Panc1 (cell line): Measurements from ENCODE around the gene LIX1L. TPM values are rescaled to one million over a fixed set of nuclear protein-coding genes. Genes with fewer than 3 reads are reported as not detected.
A peak's percentile ranks its signal among the peaks of the same experiment; 100 is the strongest.

Source experiments
- ATAC-seq: fragments of 200-7000 bp; cut with Tn5 transposase; 2 replicates; pipeline ENCODE4 v1.9.1; 2020; ENCODE audit warnings: mild to moderate bottlenecking, moderate library complexity
- Bru-seq: library from RNA; stranded (reverse); fragments of 400-500 nt; gene quantifications from one replicate; lab custom pipeline; 2021; lab: Mats Ljungman, UMichigan
- BruChase-seq, 2 experiments: library from RNA; stranded (reverse); fragments of 400-500 nt; gene quantifications; one replicate each; lab custom pipeline; 2021; lab: Mats Ljungman, UMichigan
- BruUV-seq: library from RNA; stranded (reverse); fragments of 400-500 nt; replicated peaks from 2 replicates; lab custom pipeline; 2021; lab: Mats Ljungman, UMichigan
- CTCF ChIA-PET: fragments of 300-600 bp; sonication (Branson Sonifier 250); formaldehyde crosslinking; loops from one replicate; lab custom pipeline; 2022; ENCODE audit warnings: antibody characterized with exemption; lab: Charles Lee
- POLR2A ChIA-PET: fragments of 300-600 bp; sonication (Branson Sonifier 250); formaldehyde crosslinking; loops from one replicate; lab custom pipeline; 2022; ENCODE audit warnings: antibody characterized with exemption; lab: Charles Lee
- DNase-seq: peaks from one replicate; pipeline ENCODE4 v3.0.0-alpha.2; 2010; ENCODE audit warnings: low read depth, low spot score
- H3K27ac ChIP-seq: 2 replicates; pipeline ENCODE4 v1.5.1; 2011; ENCODE audit warnings: mild to moderate bottlenecking, low read length, inconsistent platforms
- H3K27me3 ChIP-seq: fragments of 200-500 bp; sonication (Bioruptor generic); 2 replicates; pipeline ENCODE4 v1.6.0; 2014; ENCODE audit warnings: low read length, inconsistent platforms; ENCODE audit not compliant: control insufficient read depth, insufficient read depth
- H3K36me3 ChIP-seq: fragments of 200-500 bp; sonication (Bioruptor generic); 2 replicates; pipeline ENCODE4 v1.5.1; 2014; ENCODE audit warnings: inconsistent platforms, mild to moderate bottlenecking, low read length, moderate library complexity; ENCODE audit not compliant: control insufficient read depth, insufficient read depth
- H3K4me1 ChIP-seq: 2 replicates; pipeline ENCODE4 v1.5.1; 2011; ENCODE audit warnings: inconsistent platforms, mild to moderate bottlenecking, low read length, moderate library complexity; ENCODE audit not compliant: control insufficient read depth, insufficient read depth
- H3K4me3 ChIP-seq, 2 experiments: 2 replicates each; pipeline ENCODE4 v1.5.1; 2011 to 2012; ENCODE audit warnings: low read depth in 2 of 2, low read length in 2 of 2, mild to moderate bottlenecking in 2 of 2, inconsistent platforms in 1 of 2, moderate library complexity in 1 of 2
- H3K9me3 ChIP-seq: fragments of 200-500 bp; sonication (Bioruptor generic); 2 replicates; pipeline ENCODE4 v1.5.1; 2014; ENCODE audit warnings: low read depth, mild to moderate bottlenecking, inconsistent platforms, low read length, moderate library complexity; ENCODE audit not compliant: control insufficient read depth, insufficient read depth
- CTCF ChIP-seq: fragments of 450-650 bp; IDR thresholded peaks from 2 replicates; pipeline ENCODE4 v1.5.1; 2017; ENCODE audit warnings: mild to moderate bottlenecking
- POLR2AphosphoS5 ChIP-seq: IDR thresholded peaks from 2 replicates; pipeline ENCODE4 v1.6.1; 2012; ENCODE audit warnings: mild to moderate bottlenecking, low read depth, low read length, moderate library complexity
- SIN3A ChIP-seq: IDR thresholded peaks from 2 replicates; pipeline ENCODE4 v1.6.1; 2012; ENCODE audit warnings: low read depth, mild to moderate bottlenecking, low read length, moderate library complexity, borderline replicate concordance; ENCODE audit not compliant: insufficient read depth
- TCF7L2 ChIP-seq: IDR thresholded peaks from 2 replicates; pipeline ENCODE4 v1.6.1; 2011; ENCODE audit warnings: mild to moderate bottlenecking, low read depth, low read length, inconsistent platforms
- in situ Hi-C: cut with HindIII; loops from 2 replicates; pipeline ENCODE4 v1.10.0; 2016; ENCODE audit warnings: low sequenced_read_pairs, low pct_unique_long_range_greater_than_20kb
- intact Hi-C: fragments of 100-400 bp; cut with micrococcal nuclease; formaldehyde crosslinking; loops from one replicate; pipeline ENCODE4 v1.10.0; 2022; ENCODE audit not compliant: unreplicated experiment
- long read RNA-seq: library from polyadenylated mRNA; unstranded; transcript quantifications from one replicate; pipeline ENCODE4 v2.0.0, GENCODE V29; 2021; ENCODE audit not compliant: unreplicated experiment
- polyA plus RNA-seq: library from polyadenylated mRNA; unstranded; fragments of >200 nt; gene quantifications from one replicate; pipeline ENCODE4 v1.2.1, GENCODE V29; 2012; ENCODE audit warnings: missing spikeins; ENCODE audit not compliant: insufficient read length
- total RNA-seq: library from RNA; stranded (reverse); gene quantifications from one replicate; pipeline ENCODE4 v1.2.1, GENCODE V29; 2021; ENCODE audit not compliant: unreplicated experiment
- TF ChIP-seq, protein P1 (sequence below), 2 experiments: IDR thresholded peaks; 2 replicates each; pipeline ENCODE4 v1.6.1; 2011 to 2012; ENCODE audit warnings: low read depth in 2 of 2, control low read depth in 1 of 2, low read length in 1 of 2, mild to moderate bottlenecking in 1 of 2, moderate library complexity in 1 of 2; ENCODE audit not compliant: insufficient read depth in 1 of 2

Gene LIX1L
- total RNA-seq (23.3 TPM), Bru-seq, nascent RNA (percentile 65 among the genes with signal in this experiment), BruChase-seq, experiment 1, labeled RNA remaining after a 2-hour chase (percentile 81 among the genes with signal in this experiment), BruChase-seq, experiment 2, labeled RNA remaining after a 6-hour chase (percentile 91 among the genes with signal in this experiment)
- 8.6 TPM for polyA plus RNA-seq
- long read RNA-seq, partial matches to known transcripts, result 4 of 16 reads
- long read RNA-seq, other reads (novel, unspliced or antisense), result 9 of 16 reads

DNA sequence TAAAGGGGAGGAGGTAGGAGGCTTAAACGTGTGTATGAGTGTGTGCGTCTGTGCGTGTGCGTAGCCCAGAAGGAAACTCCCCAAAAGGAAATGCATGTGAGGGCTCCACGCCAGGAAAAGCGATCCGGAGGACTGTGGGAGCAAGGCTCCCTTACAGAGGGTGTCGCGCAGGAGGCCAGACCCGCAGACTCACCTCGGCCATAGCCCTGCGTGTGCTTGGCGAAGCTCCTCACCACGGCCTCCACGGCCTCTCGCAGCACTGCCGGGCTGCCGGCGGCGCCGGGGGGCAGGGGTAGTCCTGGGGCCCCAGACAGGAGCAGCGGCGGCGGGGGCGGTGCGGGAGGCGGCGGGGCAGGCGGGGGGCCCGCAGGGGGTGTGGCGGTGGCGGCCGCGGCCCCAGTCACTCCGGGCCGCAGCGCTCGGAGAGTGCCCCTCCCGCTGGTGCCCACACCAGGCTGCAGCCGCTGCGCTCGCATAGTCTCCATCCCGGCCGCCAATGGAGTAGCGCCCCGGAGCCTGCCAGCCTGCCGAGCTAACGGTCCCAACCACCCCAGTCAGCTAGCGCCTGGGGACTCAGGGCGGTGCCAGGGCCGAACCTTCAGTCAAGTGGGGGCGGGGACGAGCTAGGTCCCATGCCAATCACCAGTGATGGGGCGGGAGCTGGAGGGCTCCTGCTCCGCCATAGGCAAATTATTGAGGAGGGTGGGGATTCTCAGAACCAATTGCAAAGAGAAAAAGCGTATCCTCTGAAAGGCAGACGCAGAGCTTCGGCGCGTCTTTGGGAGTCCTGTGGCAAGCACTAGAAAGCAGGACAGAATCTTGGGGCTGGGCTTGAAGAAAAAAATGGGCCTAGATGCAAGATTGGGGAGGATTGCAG is at the start of gene LIX1L:
LIX1L (minus strand) TSS at position 575 of the 877 bp plus-strand sequence; CDS start at position 485, 90 bp downstream.
- no peaks in the 10 kb centered on the region for H3K36me3 ChIP-seq
- H3K9me3 ChIP-seq, result no peaks in the 10 kb centered on the region
- DNase-seq (no peak), ATAC-seq (peak; percentile 87)
- no TSS peak for BruUV-seq
- H3K4me3 ChIP-seq, result peak within 1 kb of the TSS; percentile 70 to 87
- in situ Hi-C loops, result no loop called here
- CTCF ChIA-PET, result interaction anchor here (0.5 to 1.6 kb wide), 3 partner anchors 9 to 66 kb away, joined by 3 to 4 read pairs (median 3); no protein-coding TSS in a partner anchor
- intact Hi-C loops, result no loop called here
- POLR2A ChIA-PET, result interaction anchor here (0.5 to 1.4 kb wide), 3 partner anchors 13 to 54 kb away, joined by 3 to 9 read pairs (median 6); partner anchors contain the start of gene RBM8A
- H3K4me1 ChIP-seq, result peaks cover 38% of the 10 kb centered on the region
- H3K27ac ChIP-seq, result peak within 1 kb of the TSS; percentile 98
- no peaks in the 10 kb centered on the region for H3K27me3 ChIP-seq
- no peak for TF ChIP-seq TCF7L2
- no peak for TF ChIP-seq CTCF
- TF ChIP-seq, protein P1, sequence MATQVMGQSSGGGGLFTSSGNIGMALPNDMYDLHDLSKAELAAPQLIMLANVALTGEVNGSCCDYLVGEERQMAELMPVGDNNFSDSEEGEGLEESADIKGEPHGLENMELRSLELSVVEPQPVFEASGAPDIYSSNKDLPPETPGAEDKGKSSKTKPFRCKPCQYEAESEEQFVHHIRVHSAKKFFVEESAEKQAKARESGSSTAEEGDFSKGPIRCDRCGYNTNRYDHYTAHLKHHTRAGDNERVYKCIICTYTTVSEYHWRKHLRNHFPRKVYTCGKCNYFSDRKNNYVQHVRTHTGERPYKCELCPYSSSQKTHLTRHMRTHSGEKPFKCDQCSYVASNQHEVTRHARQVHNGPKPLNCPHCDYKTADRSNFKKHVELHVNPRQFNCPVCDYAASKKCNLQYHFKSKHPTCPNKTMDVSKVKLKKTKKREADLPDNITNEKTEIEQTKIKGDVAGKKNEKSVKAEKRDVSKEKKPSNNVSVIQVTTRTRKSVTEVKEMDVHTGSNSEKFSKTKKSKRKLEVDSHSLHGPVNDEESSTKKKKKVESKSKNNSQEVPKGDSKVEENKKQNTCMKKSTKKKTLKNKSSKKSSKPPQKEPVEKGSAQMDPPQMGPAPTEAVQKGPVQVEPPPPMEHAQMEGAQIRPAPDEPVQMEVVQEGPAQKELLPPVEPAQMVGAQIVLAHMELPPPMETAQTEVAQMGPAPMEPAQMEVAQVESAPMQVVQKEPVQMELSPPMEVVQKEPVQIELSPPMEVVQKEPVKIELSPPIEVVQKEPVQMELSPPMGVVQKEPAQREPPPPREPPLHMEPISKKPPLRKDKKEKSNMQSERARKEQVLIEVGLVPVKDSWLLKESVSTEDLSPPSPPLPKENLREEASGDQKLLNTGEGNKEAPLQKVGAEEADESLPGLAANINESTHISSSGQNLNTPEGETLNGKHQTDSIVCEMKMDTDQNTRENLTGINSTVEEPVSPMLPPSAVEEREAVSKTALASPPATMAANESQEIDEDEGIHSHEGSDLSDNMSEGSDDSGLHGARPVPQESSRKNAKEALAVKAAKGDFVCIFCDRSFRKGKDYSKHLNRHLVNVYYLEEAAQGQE (IDR thresholded peaks at IDR 0.05; ENCODE audit: insufficient read depth in 1 of 2, low read depth in 2 of 2, low read length in 1 of 2), result no peak
- TF ChIP-seq SIN3A, result peak; percentile 75; the same call in 1 of the 2 replicates
- peak; percentile 68 for TF ChIP-seq POLR2AphosphoS5

DNA sequence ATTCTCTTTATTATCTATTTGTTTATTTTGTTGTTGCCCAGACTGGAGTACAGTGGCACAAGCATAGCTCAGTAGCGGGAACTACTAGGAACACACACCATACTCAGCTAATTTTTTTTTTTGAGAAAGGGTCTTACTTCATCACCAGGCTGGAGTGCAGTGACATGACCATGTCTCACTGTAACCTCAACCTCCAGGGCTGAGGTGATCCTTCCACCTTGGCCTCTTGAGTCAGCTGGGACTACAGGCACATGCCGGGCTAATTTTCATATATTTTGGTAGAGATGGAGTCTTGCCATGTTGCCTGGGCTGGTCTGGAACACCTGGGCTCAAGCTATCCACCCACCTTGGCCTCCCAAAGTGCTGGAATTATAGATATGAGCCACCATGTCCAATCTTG is 43.9 kb upstream of the LIX1L start:
- in situ Hi-C loops, result no loop called here
- ChIA-PET CTCF (no interaction called here), POLR2A (interaction anchor here (0.5 kb wide), 1 partner anchor 36 kb away, joined by 11 read pairs; no protein-coding TSS in a partner anchor)
- Histone ChIP-seq H3K9me3 (no peaks in the 10 kb centered on the region), H3K4me3 (no peak overlapping the region), H3K36me3 (no peaks in the 10 kb centered on the region), H3K27ac (no peak overlapping the region), H3K4me1 (peaks cover 10% of the 10 kb centered on the region), H3K27me3 (no peaks in the 10 kb centered on the region)
- DNase-seq, result no peak
- ATAC-seq, result no peak
- TF ChIP-seq CTCF, result no peak
- TF ChIP-seq SIN3A, result no peak
- TF ChIP-seq, protein P1 (IDR thresholded peaks at IDR 0.05; ENCODE audit: insufficient read depth in 1 of 2, low read depth in 2 of 2, low read length in 1 of 2), result no peak
- TF ChIP-seq TCF7L2, result no peak
- TF ChIP-seq POLR2AphosphoS5, result no peak
- BruUV-seq, result no TSS peak
- intact Hi-C loops, result no loop called here
